ENCODE measurements around the gene CNPPD1.

CNPPD1 gene

GRCh38 chr2:219124381-219125110 is 52.2 kb downstream of the CNPPD1 start:
- TF ChIP-seq, protein P1, sequence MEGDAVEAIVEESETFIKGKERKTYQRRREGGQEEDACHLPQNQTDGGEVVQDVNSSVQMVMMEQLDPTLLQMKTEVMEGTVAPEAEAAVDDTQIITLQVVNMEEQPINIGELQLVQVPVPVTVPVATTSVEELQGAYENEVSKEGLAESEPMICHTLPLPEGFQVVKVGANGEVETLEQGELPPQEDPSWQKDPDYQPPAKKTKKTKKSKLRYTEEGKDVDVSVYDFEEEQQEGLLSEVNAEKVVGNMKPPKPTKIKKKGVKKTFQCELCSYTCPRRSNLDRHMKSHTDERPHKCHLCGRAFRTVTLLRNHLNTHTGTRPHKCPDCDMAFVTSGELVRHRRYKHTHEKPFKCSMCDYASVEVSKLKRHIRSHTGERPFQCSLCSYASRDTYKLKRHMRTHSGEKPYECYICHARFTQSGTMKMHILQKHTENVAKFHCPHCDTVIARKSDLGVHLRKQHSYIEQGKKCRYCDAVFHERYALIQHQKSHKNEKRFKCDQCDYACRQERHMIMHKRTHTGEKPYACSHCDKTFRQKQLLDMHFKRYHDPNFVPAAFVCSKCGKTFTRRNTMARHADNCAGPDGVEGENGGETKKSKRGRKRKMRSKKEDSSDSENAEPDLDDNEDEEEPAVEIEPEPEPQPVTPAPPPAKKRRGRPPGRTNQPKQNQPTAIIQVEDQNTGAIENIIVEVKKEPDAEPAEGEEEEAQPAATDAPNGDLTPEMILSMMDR (conservative IDR thresholded peaks at IDR 0.05; ENCODE audit: low read depth), result no peak
- ChIA-PET POLR2A (ENCODE audit: low non-redundant PET) (no interaction called here), CTCF (interaction anchor here (0.6 to 2.9 kb wide), 2 partner anchors 95 to 475 kb away, joined by 5 to 14 read pairs; no protein-coding TSS in a partner anchor)
- DNase-seq (ENCODE audit: low spot score), result no peak
- H3K27ac ChIP-seq, result no peak overlapping the region

DNA sequence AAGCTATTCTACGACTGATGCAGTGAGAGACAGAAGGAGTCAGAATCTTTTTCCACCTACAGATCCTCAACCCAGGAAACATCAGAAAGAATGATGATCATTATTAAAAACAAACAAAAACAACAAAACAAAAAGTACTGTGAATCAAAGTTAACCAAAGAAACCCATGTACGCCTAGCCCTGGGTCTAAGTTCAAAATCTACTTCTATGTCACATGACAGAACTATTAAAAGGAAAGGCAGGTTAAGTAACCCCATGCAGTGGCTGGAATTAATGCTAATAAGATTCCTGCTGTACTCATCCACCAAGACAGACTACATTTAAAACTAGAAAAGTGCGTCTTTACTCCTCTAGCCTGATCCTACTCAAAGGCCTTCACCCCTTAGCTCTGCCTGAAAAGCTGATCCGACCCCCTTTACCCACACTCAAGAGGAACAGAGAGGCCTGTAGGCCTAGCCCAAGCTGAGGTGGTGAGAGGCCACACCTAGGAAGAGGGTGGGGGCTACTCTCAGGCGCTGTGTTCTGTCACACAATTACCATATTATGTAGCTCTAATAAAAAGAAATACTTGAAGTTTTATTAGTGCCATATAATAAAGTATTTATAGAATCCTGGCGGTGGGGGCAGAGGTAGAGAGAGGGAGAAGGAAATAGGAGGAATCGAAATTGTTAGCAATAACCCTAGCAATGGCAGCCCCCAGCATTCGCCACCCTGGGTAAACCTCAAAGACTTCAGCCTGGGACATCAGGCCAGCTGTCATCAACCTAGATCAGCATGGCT is 53.2 kb downstream of the CNPPD1 start:
- CTCF ChIA-PET, result interaction anchor here (0.6 to 2.9 kb wide), 3 partner anchors 32 to 476 kb away, joined by 3 to 14 read pairs (median 5); no protein-coding TSS in a partner anchor
- DNase-seq (ENCODE audit: low spot score), result no peak
- POLR2A ChIA-PET (ENCODE audit: low non-redundant PET), result no interaction called here
- no peak overlapping the region for H3K27ac ChIP-seq
- TF ChIP-seq, protein P1 (conservative IDR thresholded peaks at IDR 0.05; ENCODE audit: low read depth), result no peak

GRCh38 chr2:219122202-219122980 is 54.3 kb downstream of the CNPPD1 start:
- ChIA-PET POLR2A (ENCODE audit: low non-redundant PET) (no interaction called here), CTCF (interaction anchor here (0.6 to 2.9 kb wide), 6 partner anchors 31 to 142 kb away, joined by 3 to 14 read pairs (median 3); no protein-coding TSS in a partner anchor)
- no peak overlapping the region for H3K27ac ChIP-seq
- TF ChIP-seq, protein P1 (conservative IDR thresholded peaks at IDR 0.05; ENCODE audit: low read depth), result no peak
- no peak for DNase-seq (ENCODE audit: low spot score)

All from RWPE1 (cell line).